Progenitor cell of endocrine pancreas (in vitro differentiated cells): ENCODE measurements around the gene ZNF576. TPM values are rescaled to one million over a fixed set of nuclear protein-coding genes. Genes with fewer than 3 reads are reported as not detected.

ENCODE experiments used
- DNase-seq: peaks from one replicate; pipeline ENCODE4 v3.0.0; 2021; ENCODE audit warnings: low spot score; ENCODE audit not compliant: unreplicated experiment
- H3K27ac Mint-ChIP-seq: 2 replicates; pipeline ENCODE4 v1.8.0; 2021; ENCODE audit warnings: mild to moderate bottlenecking, moderate library complexity, mixed read lengths
- H3K27me3 Mint-ChIP-seq: 2 replicates; pipeline ENCODE4 v1.8.0; 2021; ENCODE audit warnings: mixed read lengths
- H3K36me3 Mint-ChIP-seq: 2 replicates; pipeline ENCODE4 v1.8.0; 2022; ENCODE audit warnings: mixed read lengths; ENCODE audit not compliant: insufficient read depth
- H3K4me1 Mint-ChIP-seq: 2 replicates; pipeline ENCODE4 v1.8.0; 2021; ENCODE audit warnings: low read depth, mixed read lengths
- H3K4me3 Mint-ChIP-seq: 2 replicates; pipeline ENCODE4 v1.8.0; 2021; ENCODE audit warnings: low read depth, mild to moderate bottlenecking, moderate library complexity, mixed read lengths
- H3K9me3 Mint-ChIP-seq: 2 replicates; pipeline ENCODE4 v1.8.0; 2021; ENCODE audit warnings: low read depth, mixed read lengths
- CTCF ChIP-seq: fragments of 200-600 bp; sonication (generic); IDR thresholded peaks from one replicate; pipeline ENCODE4 v1.5.0; 2021; ENCODE audit warnings: antibody characterized with exemption, mild to moderate bottlenecking; ENCODE audit not compliant: unreplicated experiment
- total RNA-seq: library from RNA; stranded (reverse); gene quantifications from 2 replicates; pipeline ENCODE4 v1.2.1, GENCODE V29; 2021

Gene ZNF576
- total RNA-seq, 1 donor from 2014 or later: 15.4 TPM

- no peak for DNase-seq
- H3K4me1 Mint-ChIP-seq: no peaks in the 10 kb centered on the region
- H3K27me3 Mint-ChIP-seq: no peaks in the 10 kb centered on the region
- no peaks in the 10 kb centered on the region for H3K9me3 Mint-ChIP-seq
- peaks cover 20% of the 10 kb centered on the region for H3K36me3 Mint-ChIP-seq
- H3K27ac Mint-ChIP-seq: no peak overlapping the region
- H3K4me3 Mint-ChIP-seq: no peak overlapping the region
- no peak for TF ChIP-seq CTCF
Observed at GRCh38 chr19:43612374-43612773, 16.0 kb downstream of the ZNF576 start.

- DNase-seq: no peak
- no peak for TF ChIP-seq CTCF
- H3K36me3 Mint-ChIP-seq: peaks cover 18% of the 10 kb centered on the region
- no peaks in the 10 kb centered on the region for H3K27me3 Mint-ChIP-seq
- no peaks in the 10 kb centered on the region for H3K9me3 Mint-ChIP-seq
- H3K27ac Mint-ChIP-seq: no peak overlapping the region
- no peak overlapping the region for H3K4me3 Mint-ChIP-seq
- H3K4me1 Mint-ChIP-seq: peaks cover 10% of the 10 kb centered on the region
Observed at GRCh38 chr19:43616306-43616705, 19.9 kb downstream of the ZNF576 start.

- H3K27me3 Mint-ChIP-seq: no peaks in the 10 kb centered on the region
- no peak overlapping the region for H3K4me3 Mint-ChIP-seq
- no peaks in the 10 kb centered on the region for H3K9me3 Mint-ChIP-seq
- H3K27ac Mint-ChIP-seq: no peak overlapping the region
- DNase-seq: no peak
- no peak for TF ChIP-seq CTCF
- peaks cover 10% of the 10 kb centered on the region for H3K4me1 Mint-ChIP-seq
- peaks cover 14% of the 10 kb centered on the region for H3K36me3 Mint-ChIP-seq
Observed at GRCh38 chr19:43616954-43617353, 20.6 kb downstream of the ZNF576 start.

GRCh38 chr19:43618921-43619261, 22.5 kb downstream of the ZNF576 start:
- Mint-ChIP-seq H3K27ac (peak overlapping the region; percentile 100), H3K4me3 (peak overlapping the region; percentile 92), H3K36me3 (peaks cover 9% of the 10 kb centered on the region), H3K27me3 (no peaks in the 10 kb centered on the region), H3K9me3 (no peaks in the 10 kb centered on the region), H3K4me1 (peaks cover 10% of the 10 kb centered on the region)
- no peak for DNase-seq
- TF ChIP-seq CTCF: no peak

- no peak for TF ChIP-seq CTCF
- peak; percentile 79 for DNase-seq
- H3K36me3 Mint-ChIP-seq: peaks cover 13% of the 10 kb centered on the region
- peak within 1 kb of the TSS; percentile 92 for H3K4me3 Mint-ChIP-seq
- H3K27me3 Mint-ChIP-seq: no peaks in the 10 kb centered on the region
- peak within 1 kb of the TSS; percentile 100 for H3K27ac Mint-ChIP-seq
- H3K9me3 Mint-ChIP-seq: no peaks in the 10 kb centered on the region
- peaks cover 10% of the 10 kb centered on the region for H3K4me1 Mint-ChIP-seq
Observed at GRCh38 chr19:43619262-43620060, 23.1 kb downstream of the ZNF576 start, which contains the start of gene ZNF428. Gene ZNF428 (minus strand): TSS chr19:43619629. CDS start chr19:43614304, 5,325 bp downstream.
